Common myeloid progenitor, CD34-positive (primary cell): ENCODE results near the gene PTGES2.
"Not testable (repeated sequence)": the region's sequence is repeated elsewhere in the genome, so short reads cannot be mapped to it uniquely, and the experiment has no call there.

Experiments used
- CTCF ChIA-PET: fragments of 350-600 bp; sonication (Branson Sonifier 250); formaldehyde crosslinking; loops from one replicate; lab custom pipeline; 2021; ENCODE audit warnings: antibody characterized with exemption; lab: Charles Lee
- POLR2A ChIA-PET: fragments of 350-600 bp; sonication (Branson Sonifier 250); formaldehyde crosslinking; loops from one replicate; lab custom pipeline; 2021; ENCODE audit warnings: antibody characterized with exemption; lab: Charles Lee
- DNase-seq, 3 donors: peaks; one replicate each; pipeline versions ENCODE4 v3.0.0 to v3.0.0-alpha.2; 2013
- H3K27ac ChIP-seq, 2 experiments: 1 replicate in 1 of 2; 2 replicates in 1 of 2; pipeline ENCODE4 v1.7.0; 2013; ENCODE audit warnings: inconsistent platforms in 2 of 2, low read length in 2 of 2, mild to moderate bottlenecking in 2 of 2, low read depth in 1 of 2, moderate library complexity in 1 of 2; ENCODE audit not compliant: severe bottlenecking in 2 of 2, insufficient read depth in 1 of 2, poor library complexity in 1 of 2
- H3K27me3 ChIP-seq, 5 experiments: replicated peaks in 2 of 5; 1 replicate in 3 of 5; 2 replicates in 2 of 5; pipeline versions ENCODE4 v1.6.1 to v1.7.0; 2013; ENCODE audit warnings: low read length in 4 of 5, mild to moderate bottlenecking in 2 of 5, moderate library complexity in 2 of 5, inconsistent platforms in 1 of 5; ENCODE audit not compliant: insufficient read depth in 5 of 5, control insufficient read depth in 4 of 5
- H3K36me3 ChIP-seq, 4 experiments: 1 replicate in 2 of 4; 2 replicates in 2 of 4; pipeline versions ENCODE4 v1.6.1 to v1.7.0; 2013; ENCODE audit warnings: low read length in 3 of 4, control low read depth in 1 of 4, mild to moderate bottlenecking in 1 of 4; ENCODE audit not compliant: control insufficient read depth in 4 of 4, insufficient read depth in 4 of 4
- H3K4me1 ChIP-seq, 4 experiments: 1 replicate in 3 of 4; 2 replicates in 1 of 4; pipeline versions ENCODE4 v1.6.1 to v1.7.1; 2013; ENCODE audit warnings: low read length in 3 of 4, mild to moderate bottlenecking in 3 of 4, control low read depth in 1 of 4, inconsistent platforms in 1 of 4, moderate library complexity in 1 of 4; ENCODE audit not compliant: control insufficient read depth in 4 of 4, insufficient read depth in 4 of 4; ENCODE audit errors: control extremely low read depth in 1 of 4
- H3K4me3 ChIP-seq, 7 experiments: 1 replicate in 4 of 7; 2 replicates in 3 of 7; pipeline versions ENCODE4 v1.5.1 to v1.7.0; 2013; ENCODE audit warnings: mild to moderate bottlenecking in 7 of 7, low read length in 6 of 7, moderate library complexity in 6 of 7, inconsistent platforms in 2 of 7, low read depth in 2 of 7, control low read depth in 1 of 7; ENCODE audit not compliant: insufficient read depth in 4 of 7, control insufficient read depth in 1 of 7; ENCODE audit errors: extremely low read depth in 1 of 7
- H3K9me3 ChIP-seq, 5 experiments: 1 replicate in 4 of 5; 2 replicates in 1 of 5; pipeline versions ENCODE4 v1.6.1 to v1.7.1; 2013; ENCODE audit warnings: low read length in 4 of 5, mild to moderate bottlenecking in 2 of 5, inconsistent platforms in 1 of 5, low read depth in 1 of 5, moderate library complexity in 1 of 5; ENCODE audit not compliant: control insufficient read depth in 4 of 5, insufficient read depth in 2 of 5; ENCODE audit errors: control extremely low read depth in 1 of 5
- WGBS: methylation state at CpG from one replicate; pipeline ENCODE4 v1.1.5; 2013; ENCODE audit not compliant: insufficient coverage; 5-methylcytosine and 5-hydroxymethylcytosine counted together

The PTGES2 gene

GRCh38 chr9:128115187-128116103 is 12.1 kb downstream of the PTGES2 start:
- peaks cover 0 to 23% (median 9%) of the 10 kb centered on the region in 4 experiments for H3K36me3 ChIP-seq
- H3K27me3 ChIP-seq: no peaks in the 10 kb centered on the region
- H3K27ac ChIP-seq: no peak overlapping the region
- ChIA-PET CTCF (interaction anchor here (0.7 to 4.9 kb wide), 18 partner anchors 9 to 173 kb away, joined by 3 to 47 read pairs (median 4); partner anchors contain the start of genes BBLN and PTGES2), POLR2A (interaction anchor here (1.3 kb wide), 1 partner anchor 22 kb away, joined by 3 read pairs; no protein-coding TSS in a partner anchor)
- H3K4me3 ChIP-seq: no peak overlapping the region
- DNase-seq: peak; percentile 79 to 94 (median 90)
- H3K4me1 ChIP-seq: peaks cover 0 to 7% (median 3%) of the 10 kb centered on the region in 4 experiments
- H3K9me3 ChIP-seq: no peaks in the 10 kb centered on the region
- 89% methylated on average over 24 of the region's 26 CpGs for WGBS

DNA sequence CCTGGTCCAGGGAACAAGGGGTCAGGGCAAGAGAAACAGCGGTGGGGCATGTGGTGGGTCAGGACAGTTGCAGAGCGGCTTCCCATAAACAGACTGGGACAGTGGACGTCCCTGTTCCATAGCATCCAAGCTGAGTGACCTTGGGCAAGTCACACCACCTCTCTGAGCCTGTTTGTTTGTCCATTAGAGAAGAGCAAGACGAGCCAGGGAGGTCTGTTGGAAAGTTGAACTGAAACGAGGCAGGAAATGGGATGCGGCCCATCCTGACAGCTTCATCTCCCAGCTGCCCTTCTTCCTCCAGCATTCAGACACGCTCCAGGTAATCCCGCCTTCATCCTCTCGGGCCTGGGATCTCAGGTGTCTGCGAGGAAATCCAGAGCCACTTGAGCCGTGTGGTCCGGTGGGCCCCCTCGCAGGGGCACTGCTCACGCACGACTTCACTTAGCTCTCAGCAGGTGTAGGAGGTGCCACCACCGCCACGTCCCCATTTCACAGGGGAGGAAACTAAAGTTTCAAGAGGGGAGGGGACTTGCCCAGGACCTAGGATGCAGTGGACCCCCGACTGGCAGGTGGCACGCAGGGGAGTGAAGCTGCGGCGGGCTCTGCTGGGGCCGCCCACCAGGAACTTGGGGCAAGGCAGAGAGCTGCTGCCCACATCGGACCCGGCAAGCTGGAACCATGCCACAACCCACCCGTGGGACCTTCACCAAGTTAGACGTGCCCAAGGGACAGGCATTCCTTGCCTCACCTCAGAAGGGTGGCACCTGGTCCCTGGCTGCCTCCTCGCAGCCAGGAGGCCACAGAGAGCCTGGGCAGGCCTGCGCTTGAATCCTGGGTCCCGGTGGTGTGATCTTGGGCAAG is 13.0 kb downstream of the PTGES2 start:
- no peak for DNase-seq
- ChIA-PET CTCF (interaction anchor here (0.7 to 4.9 kb wide), 13 partner anchors 8 to 172 kb away, joined by 3 to 47 read pairs (median 4); partner anchors contain the start of genes BBLN and PTGES2), POLR2A (interaction anchor here (1.3 kb wide), 1 partner anchor 21 kb away, joined by 3 read pairs; no protein-coding TSS in a partner anchor)
- peaks cover 0 to 7% (median 3%) of the 10 kb centered on the region in 4 experiments for H3K4me1 ChIP-seq
- H3K27ac ChIP-seq: no peak overlapping the region
- no peaks in the 10 kb centered on the region for H3K9me3 ChIP-seq
- 96% methylated on average over 27 of the region's 29 CpGs for WGBS
- peaks cover 0 to 18% (median 8%) of the 10 kb centered on the region in 4 experiments for H3K36me3 ChIP-seq
- H3K27me3 ChIP-seq: no peaks in the 10 kb centered on the region
- H3K4me3 ChIP-seq: no peak overlapping the region

GRCh38 chr9:128113526-128114325 is 13.8 kb downstream of the PTGES2 start:
- ChIA-PET POLR2A (no interaction called here), CTCF (interaction anchor here (1.0 to 4.9 kb wide), 8 partner anchors 9 to 171 kb away, joined by 3 to 47 read pairs (median 4); partner anchors contain the start of gene BBLN)
- H3K4me3 ChIP-seq: no peak overlapping the region
- H3K9me3 ChIP-seq: no peaks in the 10 kb centered on the region
- H3K4me1 ChIP-seq: peaks cover 0 to 7% (median 3%) of the 10 kb centered on the region in 4 experiments
- no peak overlapping the region for H3K27ac ChIP-seq
- peaks cover 0 to 18% (median 8%) of the 10 kb centered on the region in 4 experiments for H3K36me3 ChIP-seq
- DNase-seq: no peak
- WGBS: 100% methylated on average over 9 of the region's 12 CpGs
- H3K27me3 ChIP-seq: no peaks in the 10 kb centered on the region

GRCh38 chr9:128111726-128112125 is 15.8 kb downstream of the PTGES2 start:
- DNase-seq, H3K27me3 ChIP-seq, POLR2A ChIA-PET, H3K27ac ChIP-seq, H3K4me1 ChIP-seq, H3K9me3 ChIP-seq, H3K4me3 ChIP-seq: not testable (repeated sequence)
- 98% methylated on average over 9 of the region's 12 CpGs for WGBS
- CTCF ChIA-PET: interaction anchor here (2.1 to 3.8 kb wide), 2 partner anchors 11 to 14 kb away, joined by 10 to 14 read pairs; no protein-coding TSS in a partner anchor
- H3K36me3 ChIP-seq: peaks cover 0 to 38% (median 21%) of the 10 kb centered on the region in 4 experiments

DNA sequence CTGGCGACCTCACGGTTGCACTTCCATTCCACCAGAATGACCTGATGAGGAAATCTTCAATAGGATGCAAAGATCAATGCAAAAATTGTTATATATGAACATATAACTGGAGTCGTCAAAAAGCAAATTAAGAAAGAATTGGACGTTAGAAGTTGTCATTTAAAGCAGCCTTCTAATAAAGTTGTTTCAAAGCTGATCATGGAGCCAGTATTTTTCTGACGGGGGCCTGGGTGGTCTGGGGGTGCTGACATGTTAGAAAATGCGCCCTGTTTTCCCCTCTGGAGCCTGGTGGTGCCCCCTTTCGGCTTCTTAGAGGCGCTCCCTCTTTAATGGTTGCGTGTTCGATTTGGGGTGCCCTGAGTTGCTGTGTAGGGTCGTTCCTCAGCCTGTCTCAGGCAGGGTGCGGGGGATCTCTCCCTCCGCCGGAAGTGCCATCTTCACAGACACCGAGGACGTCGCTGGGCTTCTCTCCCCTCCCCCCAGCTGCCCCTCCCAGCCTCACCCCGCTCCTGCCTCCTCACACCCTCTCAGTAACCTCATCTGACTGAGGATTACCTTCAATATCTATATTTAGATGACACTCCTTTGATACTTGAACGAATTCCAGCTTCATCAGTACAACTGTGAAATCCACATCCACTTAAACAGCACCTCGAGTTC is 18.3 kb downstream of the PTGES2 start:
- POLR2A ChIA-PET: interaction anchor here (1.1 kb wide), 1 partner anchor 165 kb away, joined by 3 read pairs; no protein-coding TSS in a partner anchor
- H3K9me3 ChIP-seq: no peaks in the 10 kb centered on the region
- no peaks in the 10 kb centered on the region for H3K27me3 ChIP-seq
- H3K27ac ChIP-seq: no peak overlapping the region
- DNase-seq: no peak
- H3K36me3 ChIP-seq: peaks cover 0 to 48% (median 33%) of the 10 kb centered on the region in 4 experiments
- peaks cover 0 to 6% (median 4%) of the 10 kb centered on the region in 4 experiments for H3K4me1 ChIP-seq
- no peak overlapping the region for H3K4me3 ChIP-seq
- WGBS: 85% methylated on average over 15 of the region's 20 CpGs
- CTCF ChIA-PET: interaction anchor here (1.0 to 2.1 kb wide), 2 partner anchors 8 to 12 kb away, joined by 5 to 10 read pairs; no protein-coding TSS in a partner anchor
